Fibroblast of skin of left biceps (primary cell): Measurements from ENCODE around the gene NEK11.
A peak's percentile ranks its signal among the peaks of the same experiment; 100 is the strongest.

ENCODE experiments used
- DNase-seq, 2 experiments: peaks; one replicate each; pipeline ENCODE4 v3.0.0-alpha.2; 2013; ENCODE audit warnings: low read depth in 2 of 2

Gene NEK11

GRCh38 chr3:131141770-131142169 is 115.1 kb downstream of the NEK11 start:
- no peak for DNase-seq

GRCh38 chr3:131142580-131142979 is 115.9 kb downstream of the NEK11 start:
- DNase-seq: no peak

- no peak for DNase-seq
These were observed 117.1 kb downstream of the NEK11 start for GRCh38 chr3:131143802-131144201.

- no peak for DNase-seq
These were observed 120.9 kb downstream of the NEK11 start for GRCh38 chr3:131147534-131147933.

GRCh38 chr3:131158434-131158833 is 131.8 kb downstream of the NEK11 start:
- no peak for DNase-seq

- DNase-seq: no peak
These were observed 135.8 kb downstream of the NEK11 start for GRCh38 chr3:131162516-131162915.

GRCh38 chr3:131167867-131168266 is 141.2 kb downstream of the NEK11 start:
- DNase-seq: no peak

- DNase-seq: no peak
These were observed 142.7 kb downstream of the NEK11 start for GRCh38 chr3:131169331-131169730.

- DNase-seq: no peak
These were observed 146.0 kb downstream of the NEK11 start for GRCh38 chr3:131172502-131173200.

GRCh38 chr3:131174752-131175151 is 148.1 kb downstream of the NEK11 start:
- no peak for DNase-seq

- DNase-seq: no peak
These were observed 152.2 kb downstream of the NEK11 start for GRCh38 chr3:131178710-131179375.

- DNase-seq: no peak
These were observed 166.0 kb downstream of the NEK11 start for GRCh38 chr3:131192701-131193100.

GRCh38 chr3:131193641-131194238 is 167.1 kb downstream of the NEK11 start:
- DNase-seq: no peak

GRCh38 chr3:131194816-131195215 is 168.1 kb downstream of the NEK11 start:
- DNase-seq: no peak

GRCh38 chr3:131200636-131201199 is 174.0 kb downstream of the NEK11 start:
- no peak for DNase-seq

- no peak for DNase-seq
These were observed 189.7 kb downstream of the NEK11 start for GRCh38 chr3:131216330-131216729.

- DNase-seq: peak; percentile 13 to 17
These were observed 190.1 kb downstream of the NEK11 start for GRCh38 chr3:131216801-131217200.

- no peak for DNase-seq
These were observed 190.6 kb downstream of the NEK11 start for GRCh38 chr3:131217296-131217741.

GRCh38 chr3:131218196-131218595 is 191.5 kb downstream of the NEK11 start:
- no peak for DNase-seq

- peak; percentile 45 to 54 for DNase-seq
These were observed 195.1 kb downstream of the NEK11 start for GRCh38 chr3:131221731-131222130.

GRCh38 chr3:131222599-131222998 is 195.9 kb downstream of the NEK11 start:
- no peak for DNase-seq
